GM23248 (cell line): ENCODE data around the gene C16orf86.

Experiments
- EZH2 ChIP-seq: fragments of 200-600 bp; sonication (generic); IDR thresholded peaks from 2 replicates; pipeline ENCODE4 v1.6.1; 2018; ENCODE audit warnings: antibody characterized with exemption, mild to moderate bottlenecking; ENCODE audit not compliant: insufficient read depth, poor library complexity, severe bottlenecking
- EZH2phosphoT487 ChIP-seq: fragments of 200-600 bp; sonication (generic); IDR thresholded peaks from 2 replicates; pipeline ENCODE4 v1.6.1; 2018; ENCODE audit warnings: antibody characterized with exemption, moderate library complexity, mild to moderate bottlenecking, low read depth; ENCODE audit not compliant: insufficient read depth

DNA sequence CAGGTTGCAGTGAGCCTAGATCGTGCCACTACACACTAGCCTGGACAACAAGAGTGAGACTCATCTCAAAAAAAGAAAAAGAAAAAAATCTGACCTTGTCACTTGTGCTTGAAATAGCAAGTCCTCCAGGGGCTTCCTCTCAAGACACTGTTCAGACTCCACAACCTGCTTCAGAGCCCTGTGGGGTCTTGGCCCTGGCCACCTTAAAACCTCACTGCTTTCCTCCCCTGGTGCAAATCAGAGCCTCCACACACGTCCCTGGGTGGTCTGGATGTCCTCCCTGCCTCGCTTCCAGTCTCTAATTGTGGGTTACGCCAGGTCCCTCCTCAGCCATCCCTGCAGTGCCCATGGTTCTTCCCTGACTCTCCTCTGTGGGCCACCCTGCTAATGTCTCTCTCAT, 11.3 kb upstream of the C16orf86 start:
- TF ChIP-seq EZH2 (no peak), EZH2phosphoT487 (no peak)
